ENCODE measurements around the gene APBA1.

- no peak for TF ChIP-seq POLR2A (IDR thresholded peaks at IDR 0.05; ENCODE audit: low read depth, low read length)
- TF ChIP-seq RCOR1 (IDR thresholded peaks at IDR 0.05; ENCODE audit: insufficient replicate concordance, low read length), result no peak
- no peak for TF ChIP-seq CTCF (conservative IDR thresholded peaks at IDR 0.05; ENCODE audit: low read depth, low read length)
- no peak for TF ChIP-seq FOS (IDR thresholded peaks at IDR 0.05; ENCODE audit: low read depth, low read length)
- TF ChIP-seq MAFK (IDR thresholded peaks at IDR 0.05; ENCODE audit: low read depth, low read length), result no peak
- TF ChIP-seq SMC3 (IDR thresholded peaks at IDR 0.05; ENCODE audit: low read depth, low read length), result no peak
- TF ChIP-seq MXI1 (IDR thresholded peaks at IDR 0.05; ENCODE audit: borderline replicate concordance, low read depth, low read length), result no peak
- no peak for TF ChIP-seq RFX5 (IDR thresholded peaks at IDR 0.05; ENCODE audit: low read depth, low read length)
- no peak for TF ChIP-seq CEBPB (IDR thresholded peaks at IDR 0.05; ENCODE audit: low read depth, low read length)
- no peak for TF ChIP-seq USF2 (IDR thresholded peaks at IDR 0.05; ENCODE audit: low read depth, low read length)
- TF ChIP-seq CHD1 (IDR thresholded peaks at IDR 0.05; ENCODE audit: low read depth, low read length), result no peak
- TF ChIP-seq RAD21 (IDR thresholded peaks at IDR 0.05; ENCODE audit: low read length), result no peak
- TF ChIP-seq ELK1 (IDR thresholded peaks at IDR 0.05; ENCODE audit: borderline replicate concordance, low read depth, low read length), result no peak
Observed at GRCh38 chr9:69420611-69421270, 251.4 kb downstream of the APBA1 start.

All from IMR-90 (cell line).